GM18498 (cell line): ENCODE data around the gene ATP6V1E1.

Source experiments
- ATAC-seq: cut with Tn5 transposase; IDR thresholded peaks from one replicate; pipeline ENCODE4 v1.9.1; 2021; ENCODE audit warnings: mild to moderate bottlenecking, moderate library complexity; ENCODE audit not compliant: unreplicated experiment

Gene ATP6V1E1

GRCh38 chr22:17548756-17549035, 79.9 kb downstream of the ATP6V1E1 start:
- no peak for ATAC-seq

GRCh38 chr22:17548010-17548755, 80.4 kb downstream of the ATP6V1E1 start:
- no peak for ATAC-seq

- no peak for ATAC-seq
Measured at GRCh38 chr22:17542452-17542851, 86.1 kb downstream of the ATP6V1E1 start.
